HT1080 (cell line): Measurements from ENCODE around the gene UXT. TPM values are rescaled to one million over a fixed set of nuclear protein-coding genes. Genes with fewer than 3 reads are reported as not detected.

Source experiments
- DNase-seq: peaks from one replicate; pipeline ENCODE4 v3.0.0-alpha.2; 2015; ENCODE audit warnings: low read depth
- total RNA-seq: library from RNA; depleted of rRNA; stranded (reverse); fragments of >200 nt; shearing (Covaris generic); gene quantifications from 2 replicates; pipeline ENCODE4 v1.2.3, GENCODE V29; 2014

UXT gene
- total RNA-seq, 1 experiment from 2014 or later: 97.9 TPM

DNA sequence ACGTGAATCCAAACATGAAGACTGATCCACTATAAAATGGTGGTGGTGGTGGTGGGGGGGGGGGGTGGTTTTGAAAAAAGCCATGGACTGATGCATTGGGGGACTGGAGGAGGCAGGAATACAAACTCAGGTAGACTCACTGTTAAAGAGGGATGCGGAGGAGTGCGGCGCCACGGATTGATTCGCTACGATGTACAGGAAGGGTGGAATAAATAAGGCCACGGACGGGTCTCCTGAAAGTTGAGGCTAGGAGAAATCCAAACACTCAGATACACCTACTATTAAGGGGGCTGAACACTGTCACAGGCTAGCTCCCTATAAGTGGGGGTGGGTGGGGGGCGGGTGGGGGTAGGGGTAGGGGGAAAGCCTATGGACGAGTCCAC, 9.2 kb downstream of the UXT start:
- no peak for DNase-seq

DNA sequence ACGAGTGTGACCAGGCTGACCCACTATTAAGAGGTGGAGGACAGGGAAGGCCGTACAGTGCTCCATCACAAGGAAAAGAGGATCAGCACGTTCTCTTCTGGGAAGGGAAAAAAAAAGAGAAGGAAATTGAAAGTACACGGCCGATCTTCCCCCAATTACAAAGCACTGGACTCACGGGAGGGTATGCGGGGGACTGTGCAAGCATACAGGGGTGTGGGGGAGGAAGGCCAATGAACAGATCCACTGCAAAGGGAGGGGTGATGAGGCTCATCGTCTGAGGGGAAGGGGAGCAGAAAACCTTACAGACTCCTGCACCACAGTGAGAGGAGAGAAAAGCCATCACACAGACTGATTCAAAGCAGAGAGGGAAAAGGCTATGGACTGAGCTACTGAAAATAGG, 9.7 kb downstream of the UXT start:
- DNase-seq: no peak

DNA sequence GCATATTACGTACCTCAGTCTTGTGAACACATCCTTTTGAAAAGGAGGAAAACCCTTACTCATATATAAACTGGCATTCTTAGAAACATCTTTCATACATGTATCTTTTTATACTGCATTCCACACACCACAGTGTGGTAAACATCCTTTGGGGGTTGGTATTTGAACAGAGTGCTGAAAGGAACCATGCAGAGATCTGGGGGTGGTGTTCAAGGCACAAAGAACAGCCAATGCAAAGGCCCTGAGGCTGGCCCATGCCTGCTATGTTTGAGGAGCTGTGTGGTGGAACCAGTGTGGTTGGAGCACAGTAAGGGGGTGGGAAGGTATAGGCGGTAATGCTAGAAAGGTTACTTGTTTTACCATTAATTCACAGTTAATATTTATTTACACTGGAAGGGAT, 10.6 kb downstream of the UXT start:
- DNase-seq: no peak

- DNase-seq: no peak
Measured at GRCh38 chrX:47646636-47647035, 12.3 kb downstream of the UXT start.

DNA sequence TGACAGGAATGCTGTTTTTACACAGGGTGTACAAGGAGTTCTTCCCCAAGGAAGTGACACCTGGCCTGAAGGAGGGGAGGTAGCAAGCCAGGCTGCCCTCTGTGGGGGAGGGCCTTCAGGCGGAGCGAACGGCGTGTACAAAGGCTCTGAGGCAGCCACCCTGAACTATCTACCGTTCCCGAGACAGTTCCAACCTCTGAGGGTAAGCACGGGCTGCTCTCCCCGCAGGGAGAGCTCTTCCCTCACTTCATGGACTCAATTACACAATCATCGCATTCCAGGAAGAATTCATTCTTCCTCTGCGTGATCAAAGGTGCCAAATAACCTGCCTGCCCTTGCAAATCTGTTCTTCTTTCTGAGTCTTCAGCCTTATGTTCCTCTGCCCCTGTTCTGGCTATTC, 13.4 kb downstream of the UXT start:
- no peak for DNase-seq

DNA sequence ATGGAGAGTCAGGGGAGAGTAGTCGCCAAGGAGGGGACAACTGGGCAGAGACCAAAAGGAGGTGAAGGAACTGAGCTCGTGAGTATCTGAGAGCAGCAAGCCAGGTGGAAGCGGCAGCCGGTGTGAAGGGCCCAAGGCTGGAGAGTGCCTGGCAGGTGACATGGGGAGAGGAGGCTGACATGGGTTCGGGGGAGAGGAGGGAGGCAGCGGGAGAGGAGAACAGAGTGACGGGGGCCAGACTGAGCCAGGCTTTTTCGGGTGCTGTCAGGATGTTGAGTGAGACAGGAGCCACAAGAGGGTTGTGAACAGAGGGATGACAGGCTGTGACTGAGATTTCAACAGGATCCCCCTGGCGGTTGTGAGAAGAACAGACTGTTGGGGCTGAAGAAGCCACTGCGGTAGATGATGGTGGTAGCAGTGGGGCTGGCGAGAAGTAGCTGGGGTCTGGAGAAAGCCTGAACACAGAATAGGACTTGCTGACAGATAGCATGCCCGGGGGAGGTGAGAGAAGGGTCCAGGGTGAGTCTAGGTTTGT, 14.4 kb downstream of the UXT start:
- DNase-seq: peak; percentile 10

GRCh38 chrX:47643926-47644325, 15.1 kb downstream of the UXT start:
- no peak for DNase-seq

- DNase-seq: no peak
Measured at GRCh38 chrX:47638816-47639215, 20.2 kb downstream of the UXT start.

DNA sequence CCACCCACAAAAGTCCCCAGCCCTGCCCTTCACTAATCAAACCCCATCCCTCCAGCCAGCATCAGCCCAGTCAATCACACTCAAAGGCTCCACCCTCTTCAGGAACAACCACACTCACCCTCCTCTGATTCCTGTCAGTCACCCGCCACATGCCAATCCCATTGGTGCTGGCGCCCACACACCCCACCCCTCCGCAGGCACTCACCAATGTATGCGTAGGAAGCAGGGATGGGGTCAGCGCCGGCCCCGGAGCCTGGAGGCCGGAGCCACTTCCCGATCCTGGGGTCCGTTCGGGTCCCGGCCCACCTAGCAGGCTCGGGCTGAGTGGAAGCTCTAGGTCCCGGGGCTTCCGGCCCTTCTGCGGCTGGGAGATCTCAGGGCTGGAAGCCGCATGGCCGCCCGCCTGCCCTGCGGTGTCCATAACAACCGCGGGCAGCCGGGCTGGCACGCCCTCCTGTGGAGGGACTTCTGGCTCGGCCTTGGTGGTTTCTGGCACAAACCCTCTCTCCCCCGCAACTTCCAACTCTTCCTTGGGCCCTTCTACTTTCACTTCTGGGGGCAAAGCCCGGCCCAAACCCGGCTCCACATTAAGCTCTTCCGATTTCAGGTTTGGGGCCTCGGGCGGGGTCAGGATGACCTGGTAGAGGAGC, 21.3 kb downstream of the UXT start:
- no peak for DNase-seq

- DNase-seq: no peak
Measured at GRCh38 chrX:47634871-47635575, 24.0 kb downstream of the UXT start.

GRCh38 chrX:47633689-47634590, 25.0 kb downstream of the UXT start:
- DNase-seq: no peak

DNA sequence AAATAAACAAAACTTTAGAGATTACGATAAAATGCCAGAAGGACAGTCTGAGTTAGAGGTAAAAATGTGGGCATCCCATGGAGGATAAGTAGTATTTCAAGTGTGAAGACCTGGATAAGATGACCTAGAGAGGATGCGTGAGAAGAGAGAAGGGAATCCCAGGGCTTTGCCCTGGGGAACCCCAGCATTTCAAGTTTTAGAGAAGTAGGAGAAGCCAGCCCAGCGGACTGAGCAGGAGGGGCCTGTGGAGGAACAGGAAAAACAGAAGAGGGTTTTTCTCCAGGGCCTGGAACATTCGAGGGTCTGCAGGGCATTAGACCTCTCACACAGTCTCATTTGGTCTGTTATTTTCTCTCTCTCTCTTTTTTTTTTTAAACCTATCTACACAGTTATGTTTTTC, 26.3 kb downstream of the UXT start:
- no peak for DNase-seq

GRCh38 chrX:47631676-47632075, 27.3 kb downstream of the UXT start:
- DNase-seq: no peak

- no peak for DNase-seq
Measured at GRCh38 chrX:47629419-47630200, 29.4 kb downstream of the UXT start, which contains the start of gene CFP. Gene CFP (minus strand): TSS chrX:47629930. CDS start chrX:47629844, 86 bp downstream.

DNA sequence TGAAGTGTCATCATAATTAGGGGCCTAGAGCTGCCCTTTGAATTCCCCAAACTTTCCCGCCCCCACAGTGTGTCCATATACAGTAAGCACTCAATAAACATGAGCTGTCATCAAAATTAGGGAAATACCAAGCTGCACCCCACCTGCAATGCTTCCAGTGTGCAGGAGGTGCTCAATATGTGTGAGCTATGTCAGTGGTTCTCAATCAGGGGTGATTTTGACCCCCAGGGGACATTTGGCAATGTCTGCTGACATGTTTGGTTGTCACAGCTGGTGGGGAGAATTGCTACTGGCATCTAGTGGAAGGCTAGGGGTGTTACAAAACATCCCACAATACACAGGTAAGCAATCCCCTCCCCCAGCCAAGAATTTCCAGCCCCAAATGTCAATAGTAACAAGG, 30.0 kb downstream of the UXT start:
- DNase-seq: no peak

DNA sequence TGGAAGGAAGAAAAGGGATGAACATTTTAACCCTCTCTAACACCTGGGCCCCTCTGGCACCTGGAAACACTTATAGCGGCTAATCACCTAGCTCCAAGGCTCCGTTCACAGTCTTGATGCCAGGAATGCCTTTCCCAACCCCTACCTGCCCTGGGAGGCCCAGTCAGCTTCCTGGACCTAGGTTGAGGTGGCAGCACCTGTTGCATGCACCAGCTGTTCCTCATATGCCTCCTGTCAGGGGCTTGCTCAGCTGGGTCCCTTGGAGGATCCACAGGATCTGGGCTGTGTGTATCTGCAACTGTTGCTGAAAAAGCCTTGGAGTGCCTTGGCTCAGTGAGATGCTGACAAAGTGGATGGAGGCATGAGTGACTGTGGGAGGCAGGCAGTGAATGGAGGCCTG, 33.6 kb downstream of the UXT start:
- no peak for DNase-seq

GRCh38 chrX:47623540-47624027, 35.4 kb downstream of the UXT start:
- DNase-seq: peak; percentile 57

DNA sequence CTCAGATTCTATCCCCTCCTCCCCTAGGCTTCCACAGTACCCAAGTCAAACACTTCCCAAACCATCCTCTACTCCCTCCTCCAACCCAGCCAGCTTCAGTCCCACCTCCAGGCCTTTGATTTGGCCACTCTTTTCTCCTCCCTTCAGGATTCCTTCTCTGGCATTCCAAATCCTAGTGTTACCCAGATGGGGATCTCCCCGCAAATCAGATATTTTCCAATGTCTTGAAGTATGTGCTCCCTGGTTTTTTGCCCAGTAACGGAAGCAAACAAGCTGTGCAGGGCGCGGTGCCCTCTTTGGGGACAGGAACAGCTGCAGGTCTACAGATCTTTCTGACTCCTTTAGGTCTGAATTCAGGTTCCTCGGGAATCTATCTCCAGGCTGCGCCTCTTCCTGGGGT, 37.1 kb downstream of the UXT start:
- no peak for DNase-seq

DNA sequence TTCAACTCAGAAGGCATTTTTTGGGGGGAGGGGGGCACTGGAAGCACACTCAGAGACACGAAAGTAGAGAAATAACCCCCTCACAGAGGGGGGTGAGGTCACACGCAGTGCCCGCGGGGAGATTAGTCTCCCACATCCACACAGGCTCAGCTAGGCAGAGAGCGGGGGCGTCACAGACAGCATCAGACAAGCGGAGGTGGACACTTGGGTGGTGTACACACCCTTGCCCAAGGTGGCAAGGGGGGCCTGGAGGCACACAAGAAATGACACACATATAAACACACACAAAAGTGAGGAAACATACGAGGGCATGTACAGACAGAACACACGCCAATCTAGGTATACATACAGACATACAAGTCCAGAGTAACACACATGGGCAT, 38.7 kb downstream of the UXT start:
- no peak for DNase-seq

DNA sequence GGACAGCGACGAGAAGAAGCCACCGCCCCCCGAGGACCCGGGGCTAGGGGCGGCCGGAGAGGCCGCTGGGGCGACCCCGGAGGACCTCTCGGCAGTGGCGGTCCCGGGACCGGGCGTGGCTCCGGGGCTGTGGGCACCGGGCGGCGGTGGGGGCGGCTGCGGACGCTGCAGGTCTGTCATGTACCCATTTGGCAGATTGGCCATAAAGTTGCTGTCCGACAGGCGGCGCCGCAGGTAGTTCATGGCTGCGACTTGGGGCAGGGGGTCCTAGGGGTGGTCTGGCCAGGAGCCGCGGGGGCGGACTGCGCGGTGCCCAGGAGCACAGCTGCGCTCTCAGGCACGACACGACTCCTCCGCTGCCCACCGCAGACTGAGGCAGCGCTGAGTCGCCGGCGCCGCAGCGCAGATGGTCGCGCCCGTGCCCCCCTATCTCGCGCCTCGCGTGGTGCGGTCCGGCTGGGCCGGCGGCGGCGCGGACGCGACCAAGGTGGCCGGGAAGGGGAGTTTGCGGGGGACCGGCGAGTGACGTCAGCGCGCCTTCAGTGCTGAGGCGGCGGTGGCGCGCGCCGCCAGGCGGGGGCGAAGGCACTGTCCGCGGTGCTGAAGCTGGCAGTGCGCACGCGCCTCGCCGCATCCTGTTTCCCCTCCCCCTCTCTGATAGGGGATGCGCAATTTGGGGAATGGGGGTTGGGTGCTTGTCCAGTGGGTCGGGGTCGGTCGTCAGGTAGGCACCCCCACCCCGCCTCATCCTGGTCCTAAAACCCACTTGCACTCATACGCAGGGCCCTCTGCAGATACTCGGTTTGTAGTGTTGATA, 39.3 kb downstream of the UXT start, which contains the start of gene SYN1:
TSS of gene SYN1 (minus strand) at position 372 of the 817 bp plus-strand sequence. CDS start at position 243, 129 bp downstream.
- DNase-seq: no peak
